B cell (primary cell): ENCODE measurements around the gene LMX1B. TPM values are rescaled to one million over a fixed set of nuclear protein-coding genes. Genes with fewer than 3 reads are reported as not detected.

ENCODE experiments used
- ATAC-seq: fragments of 200-7000 bp; cut with Tn5 transposase; one replicate; pipeline ENCODE4 v1.10.0; 2021; ENCODE audit warnings: low read depth, mild to moderate bottlenecking, moderate number of reproducible peaks, moderate library complexity
- CTCF ChIA-PET: fragments of 350-600 bp; sonication (Branson Sonifier 250); formaldehyde crosslinking; loops from one replicate; lab custom pipeline; 2021; ENCODE audit warnings: antibody characterized with exemption, inconsistent platforms; lab: Charles Lee
- POLR2A ChIA-PET: fragments of 350-600 bp; sonication (Branson Sonifier 250); formaldehyde crosslinking; loops from one replicate; lab custom pipeline; 2021; ENCODE audit warnings: antibody characterized with exemption; lab: Charles Lee
- DNase-seq: peaks from one replicate; pipeline ENCODE4 v3.0.0; 2013
- H2AFZ ChIP-seq: 2 replicates; pipeline ENCODE4 v1.6.1; 2012; ENCODE audit warnings: mild to moderate bottlenecking, low read depth, low read length; ENCODE audit not compliant: insufficient read depth, poor library complexity, severe bottlenecking
- H3K27ac ChIP-seq, 2 donors: 1 replicate in 1 of 2; 2 replicates in 1 of 2; pipeline ENCODE4 v1.5.1; 2012 to 2013; ENCODE audit warnings: low read length in 2 of 2, mild to moderate bottlenecking in 2 of 2, moderate library complexity in 1 of 2
- H3K27me3 ChIP-seq, 4 experiments: fragments of 200-600 bp in 1 of 4; sonication (generic) in 1 of 4; replicated peaks in 1 of 4; 1 replicate in 2 of 4; 2 replicates in 2 of 4; pipeline versions ENCODE4 v1.6.1 to v1.7.0; 2013 to 2016; ENCODE audit warnings: low read length in 3 of 4, mild to moderate bottlenecking in 2 of 4, mixed read lengths in 1 of 4, moderate library complexity in 1 of 4; ENCODE audit not compliant: insufficient read depth in 4 of 4, control insufficient read depth in 3 of 4; ENCODE audit errors: control extremely low read depth in 1 of 4
- H3K36me3 ChIP-seq, 2 experiments: replicated peaks in 1 of 2; 1 replicate in 1 of 2; 2 replicates in 1 of 2; pipeline versions ENCODE4 v1.6.1 to v1.7.1; 2013; ENCODE audit warnings: low read length in 1 of 2; ENCODE audit not compliant: insufficient read depth in 2 of 2, control insufficient read depth in 1 of 2; ENCODE audit errors: control extremely low read depth in 1 of 2, extremely low read depth in 1 of 2
- H3K4me1 ChIP-seq, 2 donors: fragments of 200-600 bp in 1 of 2; sonication (generic) in 1 of 2; 1 replicate in 1 of 2; 2 replicates in 1 of 2; pipeline versions ENCODE4 v1.5.1 to v1.6.1; 2013 to 2017; ENCODE audit warnings: low read length in 2 of 2; ENCODE audit not compliant: control insufficient read depth in 2 of 2, insufficient read depth in 2 of 2
- H3K4me2 ChIP-seq: replicated peaks from 2 replicates; pipeline ENCODE3; 2012; ENCODE audit warnings: mild to moderate bottlenecking, low read depth, low read length; ENCODE audit not compliant: poor library complexity, severe bottlenecking
- H3K4me3 ChIP-seq, 5 experiments: fragments of 200-600 bp in 1 of 5; sonication (generic) in 1 of 5; 1 replicate in 3 of 5; 2 replicates in 2 of 5; pipeline versions ENCODE4 v1.5.1 to v1.7.0; 2011 to 2016; ENCODE audit warnings: low read length in 4 of 5, mild to moderate bottlenecking in 4 of 5, low read depth in 2 of 5, control low read depth in 1 of 5, moderate library complexity in 1 of 5; ENCODE audit not compliant: insufficient read depth in 1 of 5; ENCODE audit errors: control extremely low read depth in 1 of 5, extremely low read depth in 1 of 5
- H3K79me2 ChIP-seq: fragments of 200-600 bp; sonication (generic); one replicate; pipeline ENCODE4 v1.6.0; 2016; ENCODE audit warnings: low read length; ENCODE audit not compliant: control insufficient read depth, insufficient read depth
- H3K9ac ChIP-seq: fragments of 200-600 bp; sonication (generic); 2 replicates; pipeline ENCODE4 v1.6.1; 2017; ENCODE audit warnings: mild to moderate bottlenecking, low read length, moderate library complexity
- H3K9me3 ChIP-seq, 3 donors: one replicate each; pipeline versions ENCODE4 v1.6.1 to v1.7.1; 2013; ENCODE audit warnings: low read length in 2 of 3; ENCODE audit not compliant: control insufficient read depth in 2 of 3, insufficient read depth in 1 of 3; ENCODE audit errors: control extremely low read depth in 1 of 3
- H4K20me1 ChIP-seq: 2 replicates; pipeline ENCODE4 v1.6.0; 2012; ENCODE audit warnings: mild to moderate bottlenecking, low read length; ENCODE audit not compliant: insufficient read depth, control insufficient read depth, poor library complexity, severe bottlenecking
- H3K27ac Mint-ChIP-seq: one replicate; pipeline ENCODE4 v1.8.0; 2021; ENCODE audit warnings: mixed read lengths
- H3K27me3 Mint-ChIP-seq: one replicate; pipeline ENCODE4 v1.8.0; 2021; ENCODE audit warnings: mixed read lengths
- H3K4me1 Mint-ChIP-seq: one replicate; pipeline ENCODE4 v1.8.0; 2021; ENCODE audit warnings: mixed read lengths
- H3K4me3 Mint-ChIP-seq: one replicate; pipeline ENCODE4 v1.8.0; 2021; ENCODE audit warnings: mixed read lengths
- H3K9me3 Mint-ChIP-seq: one replicate; pipeline ENCODE4 v1.8.0; 2022; ENCODE audit warnings: mixed read lengths; ENCODE audit not compliant: insufficient read depth
- CTCF ChIP-seq: fragments of 200-600 bp; IDR thresholded peaks from one replicate; pipeline ENCODE4 v1.8.0; 2022; ENCODE audit warnings: antibody characterized with exemption, mild to moderate bottlenecking
- EZH2 ChIP-seq: IDR thresholded peaks from 2 replicates; pipeline ENCODE4 v1.6.1; 2012; ENCODE audit warnings: borderline replicate concordance, low read depth, mild to moderate bottlenecking, moderate library complexity, low read length; ENCODE audit not compliant: insufficient read depth, poor library complexity, severe bottlenecking
- whole genome bisulfite sequencing: methylation state at CpG from one replicate; pipeline ENCODE4 v1.1.5; 2013; ENCODE audit warnings: missing lambda C conversion rate; ENCODE audit not compliant: insufficient coverage; 5-methylcytosine and 5-hydroxymethylcytosine counted together
- intact Hi-C: fragments of 100-400 bp; cut with micrococcal nuclease; formaldehyde crosslinking; loops from one replicate; pipeline ENCODE4 v1.10.0; 2022
- polyA plus RNA-seq: library from polyadenylated mRNA; depleted of rRNA; stranded (reverse); fragments of >200 nt; gene quantifications from 2 replicates; pipeline ENCODE4 v1.2.3, GENCODE V29; 2012
- total RNA-seq, 2 donors: library from RNA; stranded (reverse); fragments of 120-200 nt in 1 of 2; gene quantifications; 1 replicate in 1 of 2; 2 replicates in 1 of 2; pipeline versions ENCODE4 v1.2.3 to v1.2.4, GENCODE V29; 2013 to 2022

The LMX1B gene
- total and polyA plus RNA-seq, 2 donors (not counting 1 experiment from before 2014, with no cell fraction given), result not detected

GRCh38 chr9:126722922-126723806 lies 109.4 kb downstream of the LMX1B start:
- POLR2A ChIA-PET, result interaction anchor here (0.6 to 1.2 kb wide), 7 partner anchors 8 to 728 kb away, joined by 3 to 6 read pairs (median 3); partner anchors contain the start of genes LRSAM1, RPL12 and ZBTB43
- Histone ChIP-seq H3K27me3 (no peaks in the 10 kb centered on the region), H3K36me3 (no peaks in the 10 kb centered on the region), H3K4me1 (peaks cover 38 to 46% of the 10 kb centered on the region in 2 donors), H3K79me2 (peaks cover 11% of the 10 kb centered on the region), H3K4me2 (peak overlapping the region; percentile 99), H3K27ac (peak overlapping the region; percentile 97 to 98), H3K4me3 (peak overlapping the region; percentile 41 to 95 (median 83)), H2AFZ (peak overlapping the region; percentile 80), H3K9me3 (no peaks in the 10 kb centered on the region), H3K9ac (peak overlapping the region; percentile 98), H4K20me1 (no peaks in the 10 kb centered on the region)
- intact Hi-C loops, result loop anchor here (1.0 to 5.0 kb wide), 5 partner anchors 18 to 976 kb away; partner anchors contain the start of genes PBX3, RALGPS1, ZBTB34 and ZBTB43
- DNase-seq, result peak; percentile 87
- peak overlapping the region; percentile 92 for H3K4me3 Mint-ChIP-seq
- no peak for TF ChIP-seq CTCF
- no peak for TF ChIP-seq EZH2
- H3K9me3 Mint-ChIP-seq, result no peaks in the 10 kb centered on the region
- under 1% methylated on average over 59 of the region's 68 CpGs for WGBS
- ATAC-seq, result peak; percentile 39
- no peaks in the 10 kb centered on the region for H3K27me3 Mint-ChIP-seq
- peaks cover 47% of the 10 kb centered on the region for H3K4me1 Mint-ChIP-seq
- peak overlapping the region; percentile 98 for H3K27ac Mint-ChIP-seq
- CTCF ChIA-PET, result interaction anchor here (0.7 to 6.3 kb wide), 4 partner anchors 18 to 1533 kb away, joined by 3 to 71 read pairs (median 5); no protein-coding TSS in a partner anchor
